HepG2 (cell line): ENCODE results near the gene INTS15. TPM values are rescaled to one million over a fixed set of nuclear protein-coding genes. Genes with fewer than 3 reads are reported as not detected.

ENCODE experiments used
- ATAC-seq: fragments of 200-7000 bp; cut with Tn5 transposase; 3 replicates; pipeline ENCODE4 v1.9.1; 2020; ENCODE audit warnings: mild to moderate bottlenecking, moderate library complexity
- BruUV-seq: library from RNA; stranded (reverse); fragments of 400-500 nt; replicated peaks from 2 replicates; lab custom pipeline; 2021; lab: Mats Ljungman, UMichigan
- CTCF ChIA-PET: fragments of 300-600 bp; formaldehyde crosslinking; extraction: SDS; loops from one replicate; lab custom pipeline; 2021; ENCODE audit warnings: low total read pairs, inconsistent platforms, low intra/inter-chr PET ratio; lab: Yijun Ruan, JAX
- POLR2A ChIA-PET: fragments of 350-600 bp; sonication (Branson Sonifier 250); formaldehyde crosslinking; loops from one replicate; lab custom pipeline; 2020; ENCODE audit warnings: antibody characterized with exemption, inconsistent platforms; lab: Yijun Ruan, JAX
- DNase-seq: peaks from one replicate; pipeline ENCODE4 v3.0.0-alpha.2; 2015; ENCODE audit warnings: low spot score
- FAIRE-seq: peaks from 3 replicates; lab custom pipeline; 2011; peaks lifted over from hg19 to GRCh38; lab: Jason Lieb, UNC
- H2AFZ ChIP-seq: one replicate; pipeline ENCODE4 v1.6.1; 2011; ENCODE audit warnings: low read length, inconsistent platforms
- H3K27ac ChIP-seq: fragments of 300-600 bp; 3 replicates; pipeline ENCODE4 v1.8.0; 2011; ENCODE audit warnings: mixed run types, mild to moderate bottlenecking, mixed read lengths, low read length, inconsistent platforms; ENCODE audit not compliant: insufficient read depth; ENCODE audit errors: extremely low read length
- H3K27me3 ChIP-seq, 2 experiments: fragments of 200-600 bp in 1 of 2; 2 replicates in 1 of 2; 3 replicates in 1 of 2; pipeline versions ENCODE4 v1.6.0 to v1.8.0; 2011; ENCODE audit warnings: low read length in 2 of 2, mild to moderate bottlenecking in 2 of 2, moderate library complexity in 2 of 2, inconsistent platforms in 1 of 2; ENCODE audit not compliant: insufficient read depth in 2 of 2, control insufficient read depth in 1 of 2
- H3K36me3 ChIP-seq, 2 experiments: fragments of 200-600 bp in 1 of 2; replicated peaks in 1 of 2; 2 replicates in 1 of 2; 3 replicates in 1 of 2; pipeline versions ENCODE4 v1.5.1 to v1.8.0; 2011; ENCODE audit warnings: low read length in 2 of 2, inconsistent platforms in 1 of 2; ENCODE audit not compliant: insufficient read depth in 2 of 2, control insufficient read depth in 1 of 2
- H3K4me1 ChIP-seq: 2 replicates; pipeline ENCODE4 v1.5.1; 2012; ENCODE audit warnings: low read length, inconsistent platforms; ENCODE audit not compliant: insufficient read depth
- H3K4me2 ChIP-seq: 2 replicates; pipeline ENCODE4 v1.6.0; 2011; ENCODE audit warnings: low read depth, low read length, inconsistent platforms
- H3K4me3 ChIP-seq, 3 experiments: fragments of 200-600 bp in 1 of 3; sonication (generic), shearing (Covaris generic) in 1 of 3; replicated peaks in 1 of 3; 2 replicates each; pipeline ENCODE4 v1.5.1; 2011 to 2016; ENCODE audit warnings: low read length in 3 of 3, inconsistent platforms in 2 of 3, low read depth in 2 of 3, mild to moderate bottlenecking in 2 of 3, control low read depth in 1 of 3, mixed read lengths in 1 of 3; ENCODE audit not compliant: insufficient read depth in 1 of 3
- H3K79me2 ChIP-seq: one replicate; pipeline ENCODE4 v1.6.1; 2011; ENCODE audit warnings: low read length, inconsistent platforms; ENCODE audit not compliant: insufficient read depth
- H3K9ac ChIP-seq: 2 replicates; pipeline ENCODE4 v1.6.0; 2011; ENCODE audit warnings: mild to moderate bottlenecking, low read depth, low read length, inconsistent platforms; ENCODE audit not compliant: insufficient read depth
- H3K9me3 ChIP-seq: 2 replicates; pipeline ENCODE4 v1.5.1; 2012; ENCODE audit warnings: mild to moderate bottlenecking, low read length
- H4K20me1 ChIP-seq: 2 replicates; pipeline ENCODE4 v1.6.0; 2011; ENCODE audit warnings: inconsistent platforms, mild to moderate bottlenecking, low read length, moderate library complexity; ENCODE audit not compliant: insufficient read depth
- BHLHE40 ChIP-seq: IDR thresholded peaks from 2 replicates; pipeline ENCODE4 v1.6.1; 2011; ENCODE audit warnings: low read length, improper control_type of control experiment
- ELF4 ChIP-seq: sonication (generic); formaldehyde crosslinking; IDR thresholded peaks from 2 replicates; pipeline ENCODE4 v1.5.0; 2020; ENCODE audit warnings: missing genetic modification reagents, mild to moderate bottlenecking, moderate library complexity, borderline replicate concordance
- HBP1 ChIP-seq: IDR thresholded peaks from 2 replicates; pipeline ENCODE4 v1.6.1; 2016; ENCODE audit warnings: low read depth, control low read depth
- HDAC1 ChIP-seq: sonication (generic); formaldehyde crosslinking; IDR thresholded peaks from 2 replicates; pipeline ENCODE4 v1.5.1; 2020; ENCODE audit warnings: mild to moderate bottlenecking, missing genetic modification reagents
- HNF4G ChIP-seq, 2 experiments: sonication (generic) in 1 of 2; formaldehyde crosslinking in 1 of 2; IDR thresholded peaks; 2 replicates each; pipeline versions ENCODE4 v1.4.0 to v1.6.1; 2011 to 2020; ENCODE audit warnings: borderline replicate concordance in 2 of 2, low read depth in 2 of 2, mild to moderate bottlenecking in 2 of 2, low read length in 1 of 2, missing genetic modification reagents in 1 of 2, moderate library complexity in 1 of 2
- KLF13 ChIP-seq: sonication (generic); formaldehyde crosslinking; IDR thresholded peaks from 2 replicates; pipeline ENCODE4 v1.4.0; 2020; ENCODE audit warnings: mild to moderate bottlenecking, missing genetic modification reagents
- MAFK ChIP-seq, 2 experiments: IDR thresholded peaks in 1 of 2; conservative IDR thresholded peaks in 1 of 2; 2 replicates each; pipeline ENCODE4 v1.6.1; 2011; ENCODE audit warnings: improper control_type of control experiment in 2 of 2, low read length in 2 of 2
- MTA1 ChIP-seq: sonication (generic); formaldehyde crosslinking; IDR thresholded peaks from 2 replicates; pipeline ENCODE4 v1.4.0; 2020; ENCODE audit warnings: missing genetic modification reagents, mild to moderate bottlenecking, borderline replicate concordance
- NFYC ChIP-seq: IDR thresholded peaks from 2 replicates; pipeline ENCODE4 v1.6.1; 2016; ENCODE audit warnings: missing genetic modification reagents, missing compliant biosample characterization
- RCOR2 ChIP-seq: IDR thresholded peaks from 2 replicates; pipeline ENCODE4 v1.6.1; 2016; ENCODE audit warnings: missing biosample characterization, missing genetic modification reagents
- SKI ChIP-seq: fragments of 450-650 bp; IDR thresholded peaks from one replicate; pipeline ENCODE4 v1.6.1; 2018; ENCODE audit warnings: mild to moderate bottlenecking; ENCODE audit not compliant: partially characterized antibody
- STAG1 ChIP-seq: sonication (generic); formaldehyde crosslinking; IDR thresholded peaks from 2 replicates; pipeline ENCODE4 v1.4.0; 2020; ENCODE audit warnings: missing genetic modification reagents
- XRCC5 ChIP-seq: fragments of 200-400 bp; formaldehyde crosslinking; optimal IDR thresholded peaks from 2 replicates; pipeline ENCODE3; 2017; ENCODE audit warnings: mild to moderate bottlenecking, low read length
- ZNF234 ChIP-seq: sonication (generic); formaldehyde crosslinking; conservative IDR thresholded peaks from 2 replicates; pipeline ENCODE4 v1.5.1; 2020; ENCODE audit warnings: mild to moderate bottlenecking, missing genetic modification reagents
- ZNF253 ChIP-seq: sonication (generic); formaldehyde crosslinking; IDR thresholded peaks from 2 replicates; pipeline ENCODE4 v1.8.0; 2022; ENCODE audit warnings: mild to moderate bottlenecking, missing genetic modification reagents, borderline replicate concordance
- ZNF451 ChIP-seq: sonication (generic); formaldehyde crosslinking; IDR thresholded peaks from 2 replicates; pipeline ENCODE4 v1.5.0; 2020; ENCODE audit warnings: mild to moderate bottlenecking, missing genetic modification reagents
- ZNF510 ChIP-seq: sonication (generic); formaldehyde crosslinking; IDR thresholded peaks from 2 replicates; pipeline ENCODE4 v1.4.0; 2020; ENCODE audit warnings: low read depth, mild to moderate bottlenecking, missing genetic modification reagents
- ZNF512B ChIP-seq: sonication (generic); formaldehyde crosslinking; IDR thresholded peaks from 2 replicates; pipeline ENCODE4 v1.5.1; 2020; ENCODE audit warnings: missing genetic modification reagents, mild to moderate bottlenecking, borderline replicate concordance
- ZNF546 ChIP-seq: sonication (generic); formaldehyde crosslinking; conservative IDR thresholded peaks from 2 replicates; pipeline ENCODE4 v1.8.1; 2023; ENCODE audit warnings: mild to moderate bottlenecking, missing genetic modification reagents
- WGBS: methylation state at CpG from one replicate; pipeline ENCODE4 v1.1.6; 2017; ENCODE audit warnings: low lambda C conversion rate; 5-methylcytosine and 5-hydroxymethylcytosine counted together
- in situ Hi-C: cut with HindIII; loops from 2 replicates; pipeline ENCODE4 v1.10.0; 2017; ENCODE audit warnings: low pct_unique_long_range_greater_than_20kb; ENCODE audit not compliant: extremely low pct_ligation_motif_present
- intact Hi-C: fragments of 100-400 bp; cut with micrococcal nuclease; formaldehyde crosslinking; loops from one replicate; pipeline ENCODE4 v1.10.0; 2022; ENCODE audit not compliant: unreplicated experiment
- polyA plus RNA-seq, 8 experiments: library from polyadenylated mRNA; depleted of rRNA in 3 of 8; stranded (reverse) in 7 of 8; unstranded in 1 of 8; fragments of >200 nt; fragmentation: Illumina TruSeq in 4 of 8; extraction: Trizol in 4 of 8; gene quantifications; 2 replicates each; pipeline versions ENCODE4 v1.2.1 to v1.2.3, GENCODE V29; 2011 to 2016; ENCODE audit warnings: low read depth in 4 of 8, missing spikeins in 1 of 8, mixed read lengths in 1 of 8; ENCODE audit not compliant: insufficient read depth in 1 of 8
- total RNA-seq, 5 experiments: library from RNA; depleted of rRNA; stranded (reverse); fragments of >200 nt; fragmentation: Illumina TruSeq; extraction: Trizol; gene quantifications; 2 replicates each; pipeline ENCODE4 v1.2.3, GENCODE V29; 2016; ENCODE audit warnings: low read depth in 1 of 5

Gene INTS15
- total and polyA plus RNA-seq, 2 of the 13 experiments (the other 11 are each of a cell fraction or from before 2014, with no cell fraction given): 16.3 to 25.7 TPM

GRCh38 chr7:6578114-6579084 lies 11.4 kb upstream of the INTS15 start:
- H3K79me2 ChIP-seq: peaks cover 17% of the 10 kb centered on the region
- H3K4me3 ChIP-seq: peak overlapping the region; percentile 86 to 90 (median 87)
- peak overlapping the region; percentile 97 for H3K9ac ChIP-seq
- peaks cover 9 to 31% of the 10 kb centered on the region in 2 experiments for H3K36me3 ChIP-seq
- H3K4me1 ChIP-seq: peaks cover 68% of the 10 kb centered on the region
- in situ Hi-C loops: no loop called here
- FAIRE-seq (peak; percentile 98), DNase-seq (peak; percentile 99), ATAC-seq (peak; percentile 72)
- H3K9me3 ChIP-seq: no peaks in the 10 kb centered on the region
- intact Hi-C loops: no loop called here
- H3K27ac ChIP-seq: peak overlapping the region; percentile 98
- 4% methylated on average over 12 of the region's 18 CpGs for WGBS
- POLR2A ChIA-PET: interaction anchor here (0.8 to 5.1 kb wide), 16 partner anchors 9 to 797 kb away, joined by 3 to 105 read pairs (median 4); partner anchors contain the start of genes DAGLB, INTS15 and RNF216
- no peaks in the 10 kb centered on the region for H4K20me1 ChIP-seq
- H3K4me2 ChIP-seq: peak overlapping the region; percentile 93
- no peaks in the 10 kb centered on the region for H3K27me3 ChIP-seq
- BruUV-seq: TSS peak; percentile 71
- no peak overlapping the region for H2AFZ ChIP-seq
- CTCF ChIA-PET: interaction anchor here (0.7 kb wide), 1 partner anchor 12 kb away, joined by 4 read pairs; the partner anchor contains the start of gene INTS15
- TF ChIP-seq ZNF546 (no peak), XRCC5 (no peak), ZNF510 (CRISPR knock-in tag) (no peak), HDAC1 (peak; percentile 39; the same call in 1 of the 2 replicates), MTA1 (CRISPR knock-in tag) (no peak), STAG1 (CRISPR knock-in tag) (no peak), NFYC (CRISPR knock-in tag) (no peak), ZNF234 (no peak), MAFK (conservative IDR thresholded peaks at IDR 0.05 in 1 of 2, IDR thresholded peaks at IDR 0.05 in 1 of 2; ENCODE audit: low read length in 2 of 2) (no peak), BHLHE40 (peak; percentile 27; the same call in 1 of the 2 replicates), ZNF512B (CRISPR knock-in tag) (no peak), HNF4G (IDR thresholded peaks at IDR 0.05; ENCODE audit: borderline replicate concordance, low read depth, low read length) (no peak), HNF4G (CRISPR knock-in tag; IDR thresholded peaks at IDR 0.05; ENCODE audit: borderline replicate concordance, low read depth) (no peak), ZNF451 (CRISPR knock-in tag) (no peak), SKI (peak; percentile 49), ZNF253 (CRISPR knock-in tag) (no peak), HBP1 (CRISPR knock-in tag) (no peak), ELF4 (CRISPR knock-in tag) (no peak), KLF13 (CRISPR knock-in tag) (no peak), RCOR2 (CRISPR knock-in tag) (peak; percentile 67; the same call in 1 of the 2 replicates)
